Tibial nerve (tissue), 4 donors: Measurements from ENCODE around the gene CAPN12. TPM values are rescaled to one million over a fixed set of nuclear protein-coding genes. Genes with fewer than 3 reads are reported as not detected.

Experiments used
- DNase-seq, 2 donors: peaks; one replicate each; pipeline ENCODE4 v3.0.0-alpha.2; 2019; ENCODE audit warnings: low spot score in 2 of 2
- H3K27ac ChIP-seq, 4 donors: fragments of 200-600 bp; sonication (generic) in 3 of 4; one replicate each; pipeline ENCODE4 v1.5.1; 2017 to 2019; ENCODE audit warnings: mild to moderate bottlenecking in 1 of 4
- H3K27me3 ChIP-seq, 2 donors: fragments of 200-600 bp; sonication (generic) in 1 of 2; one replicate each; pipeline versions ENCODE4 v1.5.1 to v1.6.0; 2017 to 2019
- H3K36me3 ChIP-seq, 3 donors: fragments of 200-600 bp; sonication (generic); one replicate each; pipeline ENCODE4 v1.5.1; 2018 to 2019
- H3K4me1 ChIP-seq, 4 donors: fragments of 200-600 bp; sonication (generic) in 3 of 4; one replicate each; pipeline ENCODE4 v1.5.1; 2017 to 2019
- H3K4me3 ChIP-seq, 4 donors: fragments of 200-600 bp; sonication (generic) in 3 of 4; one replicate each; pipeline ENCODE4 v1.5.1; 2017 to 2019; ENCODE audit warnings: mild to moderate bottlenecking in 1 of 4, moderate library complexity in 1 of 4
- H3K9me3 ChIP-seq, 4 donors: fragments of 200-600 bp; sonication (generic) in 3 of 4; one replicate each; pipeline ENCODE4 v1.5.1; 2017 to 2019
- EP300 ChIP-seq, 2 donors: sonication (generic); formaldehyde crosslinking; IDR thresholded peaks; one replicate each; pipeline ENCODE4 v1.6.1; 2017; ENCODE audit warnings: antibody characterized with exemption in 2 of 2, mild to moderate bottlenecking in 1 of 2
- POLR2A ChIP-seq, 2 donors: fragments of 450-650 bp; IDR thresholded peaks; one replicate each; pipeline ENCODE4 v1.6.1; 2017; ENCODE audit warnings: antibody characterized with exemption in 2 of 2, mild to moderate bottlenecking in 2 of 2, moderate library complexity in 2 of 2
- WGBS, 2 donors: methylation state at CpG; one replicate each; pipeline ENCODE4 v1.1.5; 2018; 5-methylcytosine and 5-hydroxymethylcytosine counted together
- total RNA-seq, 4 donors: library from RNA; depleted of rRNA; stranded (reverse); fragments of >200 nt; gene quantifications; one replicate each; pipeline ENCODE4 v1.1.0, GENCODE V29; 2016
- TF ChIP-seq, protein P1 (sequence below), 5 experiments: fragments of 200-600 bp in 3 of 5; fragments of 450-650 bp in 2 of 5; sonication (generic) in 3 of 5; IDR thresholded peaks; one replicate each; pipeline ENCODE4 v1.5.1; 2016 to 2019; ENCODE audit warnings: antibody characterized with exemption in 5 of 5, mild to moderate bottlenecking in 3 of 5, moderate library complexity in 2 of 5

Gene CAPN12
- total RNA-seq, 4 donors from 2014 or later: 3.5 to 5.7 (median 4.8) TPM

DNA sequence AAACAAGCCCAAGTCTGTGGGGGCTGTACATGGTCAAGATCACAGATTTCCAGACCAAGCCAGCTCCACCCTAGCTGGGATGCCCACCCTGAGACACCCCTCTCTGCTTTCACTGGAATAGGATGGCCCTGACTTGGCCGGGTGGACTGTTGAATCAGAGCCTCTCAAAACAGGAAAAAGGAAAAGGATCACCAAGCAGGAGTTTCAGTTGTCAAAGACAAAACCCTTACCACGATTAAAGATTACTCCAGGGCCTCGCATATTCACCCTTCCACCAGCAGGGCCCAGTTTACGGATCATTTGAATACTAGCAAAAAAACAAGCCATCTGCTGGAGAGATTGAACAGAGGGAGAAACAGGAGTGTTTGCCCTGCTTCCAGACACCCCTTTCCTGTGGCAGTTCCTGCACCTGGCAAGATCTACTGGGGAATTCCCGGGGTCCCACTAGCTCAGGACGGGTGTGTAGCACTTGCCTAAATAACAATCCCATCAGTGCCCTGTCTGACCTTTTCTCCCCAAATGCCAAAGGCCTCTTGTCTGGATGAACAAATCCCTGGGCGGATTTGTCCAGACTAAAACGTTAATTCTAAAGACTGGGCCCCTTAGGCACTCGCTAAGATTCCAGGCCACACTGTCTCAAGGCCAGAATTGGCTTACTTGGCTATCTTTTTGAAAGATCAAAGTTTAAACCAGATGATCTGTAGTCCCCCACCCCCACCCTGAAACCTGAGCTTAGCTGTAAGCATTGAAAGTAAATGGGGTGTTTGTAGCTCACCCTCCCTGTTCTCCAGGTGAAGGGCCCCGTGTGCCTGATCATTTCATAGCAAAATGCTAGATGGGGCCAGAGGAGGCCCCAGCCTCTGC is 58.4 kb downstream of the CAPN12 start:
- H3K36me3 ChIP-seq: peaks cover 0 to 5% (median 0%) of the 10 kb centered on the region in 3 donors
- peak overlapping the region; percentile 73 to 95 (median 88) for H3K27ac ChIP-seq
- 14 to 25% methylated on average over 10 of the region's 10 CpGs for WGBS, 2 donors
- TF ChIP-seq EP300 (IDR thresholded peaks at IDR 0.05) (no peak), POLR2A (IDR thresholded peaks at IDR 0.05) (no peak)
- TF ChIP-seq, protein P1, sequence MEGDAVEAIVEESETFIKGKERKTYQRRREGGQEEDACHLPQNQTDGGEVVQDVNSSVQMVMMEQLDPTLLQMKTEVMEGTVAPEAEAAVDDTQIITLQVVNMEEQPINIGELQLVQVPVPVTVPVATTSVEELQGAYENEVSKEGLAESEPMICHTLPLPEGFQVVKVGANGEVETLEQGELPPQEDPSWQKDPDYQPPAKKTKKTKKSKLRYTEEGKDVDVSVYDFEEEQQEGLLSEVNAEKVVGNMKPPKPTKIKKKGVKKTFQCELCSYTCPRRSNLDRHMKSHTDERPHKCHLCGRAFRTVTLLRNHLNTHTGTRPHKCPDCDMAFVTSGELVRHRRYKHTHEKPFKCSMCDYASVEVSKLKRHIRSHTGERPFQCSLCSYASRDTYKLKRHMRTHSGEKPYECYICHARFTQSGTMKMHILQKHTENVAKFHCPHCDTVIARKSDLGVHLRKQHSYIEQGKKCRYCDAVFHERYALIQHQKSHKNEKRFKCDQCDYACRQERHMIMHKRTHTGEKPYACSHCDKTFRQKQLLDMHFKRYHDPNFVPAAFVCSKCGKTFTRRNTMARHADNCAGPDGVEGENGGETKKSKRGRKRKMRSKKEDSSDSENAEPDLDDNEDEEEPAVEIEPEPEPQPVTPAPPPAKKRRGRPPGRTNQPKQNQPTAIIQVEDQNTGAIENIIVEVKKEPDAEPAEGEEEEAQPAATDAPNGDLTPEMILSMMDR (IDR thresholded peaks at IDR 0.05): peak; percentile 15 to 58 (median 33)
- no peak overlapping the region for H3K4me3 ChIP-seq
- H3K9me3 ChIP-seq: no peaks in the 10 kb centered on the region
- no peaks in the 10 kb centered on the region for H3K27me3 ChIP-seq
- DNase-seq: no peak
- peaks cover 0 to 95% (median 69%) of the 10 kb centered on the region in 4 donors for H3K4me1 ChIP-seq

- 77 to 80% methylated on average over 13 to 15 of the region's 15 CpGs for WGBS, 2 donors
- TF ChIP-seq, protein P1 (IDR thresholded peaks at IDR 0.05): no peak
- no peak for TF ChIP-seq POLR2A (IDR thresholded peaks at IDR 0.05)
- no peak for TF ChIP-seq EP300 (IDR thresholded peaks at IDR 0.05)
- peaks cover 0 to 5% (median 0%) of the 10 kb centered on the region in 3 donors for H3K36me3 ChIP-seq
- H3K27ac ChIP-seq: peak overlapping the region; percentile 73 to 95 (median 88)
- no peaks in the 10 kb centered on the region for H3K27me3 ChIP-seq
- no peaks in the 10 kb centered on the region for H3K9me3 ChIP-seq
- H3K4me3 ChIP-seq: no peak overlapping the region
- DNase-seq: no peak
- peaks cover 0 to 94% (median 64%) of the 10 kb centered on the region in 4 donors for H3K4me1 ChIP-seq
Observed at GRCh38 chr19:38684862-38685665, 59.2 kb downstream of the CAPN12 start.

GRCh38 chr19:38684078-38684861 is 60.0 kb downstream of the CAPN12 start:
- 28 to 36% methylated on average over 7 of the region's 7 CpGs for WGBS, 2 donors
- Histone ChIP-seq H3K27me3 (no peaks in the 10 kb centered on the region), H3K27ac (peak overlapping the region; percentile 73 to 95 (median 88)), H3K9me3 (no peaks in the 10 kb centered on the region), H3K4me3 (no peak overlapping the region), H3K4me1 (peaks cover 0 to 95% (median 63%) of the 10 kb centered on the region in 4 donors), H3K36me3 (peaks cover 0 to 5% (median 0%) of the 10 kb centered on the region in 3 donors)
- peak in 1 of 2 donors; percentile 49 for TF ChIP-seq EP300 (IDR thresholded peaks at IDR 0.05)
- TF ChIP-seq, protein P1 (IDR thresholded peaks at IDR 0.05): no peak
- peak in 1 of 2 donors; percentile 43 for DNase-seq

- TF ChIP-seq EP300 (IDR thresholded peaks at IDR 0.05): peak in 1 of 2 donors; percentile 46
- TF ChIP-seq, protein P1 (IDR thresholded peaks at IDR 0.05): peak in 1 of 5 experiments; percentile 4
- TF ChIP-seq POLR2A (IDR thresholded peaks at IDR 0.05): no peak
- Histone ChIP-seq H3K36me3 (peaks cover 0 to 5% (median 0%) of the 10 kb centered on the region in 3 donors), H3K4me3 (no peak overlapping the region), H3K4me1 (peaks cover 0 to 95% (median 67%) of the 10 kb centered on the region in 4 donors), H3K27ac (peak overlapping the region; percentile 73 to 95 (median 88)), H3K9me3 (no peaks in the 10 kb centered on the region), H3K27me3 (no peaks in the 10 kb centered on the region)
- 46 to 56% methylated on average over 9 to 10 of the region's 10 CpGs for WGBS, 2 donors
- DNase-seq: no peak
Observed at GRCh38 chr19:38683393-38684077, 60.7 kb downstream of the CAPN12 start.
